Activated CD8-positive, alpha-beta T cell treated with anti-CD3 and anti-CD28 coated beads, Interleukin-2, amount 10 ng/mL, durations not matched to agents 7 days and 5 days (primary cell): ENCODE data around the gene PLPP1. TPM values are rescaled to one million over a fixed set of nuclear protein-coding genes. Genes with fewer than 3 reads are reported as not detected.
A peak's percentile ranks its signal among the peaks of the same experiment; 100 is the strongest.

ENCODE experiments used
- microRNA-seq: library from miRNA; unstranded; fragments of <30 nt; microRNA quantifications from one replicate; pipeline ENCODE4 v1.2.0, GENCODE V29; 2022
- total RNA-seq, 2 experiments: library from RNA; stranded (reverse); gene quantifications; one replicate each; pipeline ENCODE4 v1.2.3, GENCODE V29; 2021

PLPP1 gene
- total RNA-seq, 2 experiments from 2014 or later = 27.0 to 27.2 TPM

Small RNA genes lying within 50 kb of the gene (microRNA-seq; reads per million reads assigned to microRNA genes)
- 8.0 reads per million, percentile 17 among the genes with 10 or more reads in this experiment for gene MIR5687

Other genes starting within 250 kb of the PLPP1 start
- gene DHX29, start 227.3 kb downstream of the PLPP1 start, total RNA-seq = 10 to 100 TPM; 16.7 to 19.9 TPM
- 10 to 100 TPM; 61.8 to 67.1 TPM for gene MTREX, start 227.0 kb downstream of the PLPP1 start, total RNA-seq
- 10 to 100 TPM; 22.6 to 25.6 TPM for gene SLC38A9, start 177.4 kb upstream of the PLPP1 start, total RNA-seq
- under 1 TPM; 0.23 to 0.61 TPM for gene DDX4, start 203.1 kb upstream of the PLPP1 start, total RNA-seq